Stimulated activated CD4-positive, alpha-beta T cell treated with anti-CD3 and anti-CD28 coated beads, Interleukin-15, amount 100 ng/mL, for 24 hours (primary cell): ENCODE data around the gene RPSA.

Experiments
- DNase-seq: peaks from one replicate; pipeline ENCODE4 v3.0.0-alpha.2; 2020

The RPSA gene

GRCh38 chr3:39460677-39461076, 54.2 kb downstream of the RPSA start:
- DNase-seq, result no peak
